Activated CD4-positive, alpha-beta T cell treated with anti-CD3 and anti-CD28 coated beads, Interleukin-2, amount 50 U/mL, for 24 hours (primary cell): ENCODE data around the gene SERF2.

Source experiments
- DNase-seq, 2 donors: peaks; one replicate each; pipeline ENCODE4 v3.0.0-alpha.2; 2020; ENCODE audit warnings: low read depth in 1 of 2, low spot score in 1 of 2

SERF2 gene

DNA sequence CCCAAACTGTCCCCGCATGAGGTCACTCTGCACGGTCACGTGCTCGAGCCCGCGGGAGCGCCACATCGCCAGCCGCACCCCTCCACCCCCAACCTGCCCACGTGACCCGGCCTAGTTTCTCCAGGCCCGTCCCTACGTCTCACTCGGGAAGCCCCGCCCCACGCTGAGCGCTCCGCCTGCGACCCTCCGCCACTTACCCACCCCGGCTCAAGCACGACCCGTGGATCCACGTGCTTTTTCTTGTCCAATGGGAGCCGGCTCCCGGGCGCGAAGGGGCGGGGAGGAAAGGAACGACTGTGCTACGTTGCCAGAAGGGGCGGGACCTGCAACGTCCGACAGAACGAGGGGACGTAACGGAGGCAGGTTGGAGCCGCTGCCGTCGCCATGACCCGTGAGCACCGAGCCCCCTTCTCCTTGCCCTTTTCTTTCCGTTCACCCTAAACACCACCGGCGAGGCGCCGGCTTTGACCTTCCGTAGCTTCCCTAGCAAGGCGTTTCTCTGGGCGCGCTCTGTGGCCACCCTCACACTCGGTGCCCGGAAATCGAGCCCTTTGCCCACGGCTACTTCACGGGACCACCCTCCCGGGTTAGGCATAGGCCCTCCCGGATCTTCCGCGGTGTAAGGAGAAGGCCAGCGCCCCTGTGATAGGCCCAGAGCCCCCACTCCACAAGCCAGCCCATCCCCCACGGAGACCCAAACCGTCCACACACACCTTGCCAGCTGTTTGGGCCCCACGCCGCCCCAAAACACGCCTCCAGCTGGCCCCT, at the start of gene SERF2:
TSS of gene SERF2 (plus strand) at position 328 of the 768 bp plus-strand sequence. CDS start at position 385, 57 bp downstream.
- DNase-seq, result peak; percentile 99 to 100

DNA sequence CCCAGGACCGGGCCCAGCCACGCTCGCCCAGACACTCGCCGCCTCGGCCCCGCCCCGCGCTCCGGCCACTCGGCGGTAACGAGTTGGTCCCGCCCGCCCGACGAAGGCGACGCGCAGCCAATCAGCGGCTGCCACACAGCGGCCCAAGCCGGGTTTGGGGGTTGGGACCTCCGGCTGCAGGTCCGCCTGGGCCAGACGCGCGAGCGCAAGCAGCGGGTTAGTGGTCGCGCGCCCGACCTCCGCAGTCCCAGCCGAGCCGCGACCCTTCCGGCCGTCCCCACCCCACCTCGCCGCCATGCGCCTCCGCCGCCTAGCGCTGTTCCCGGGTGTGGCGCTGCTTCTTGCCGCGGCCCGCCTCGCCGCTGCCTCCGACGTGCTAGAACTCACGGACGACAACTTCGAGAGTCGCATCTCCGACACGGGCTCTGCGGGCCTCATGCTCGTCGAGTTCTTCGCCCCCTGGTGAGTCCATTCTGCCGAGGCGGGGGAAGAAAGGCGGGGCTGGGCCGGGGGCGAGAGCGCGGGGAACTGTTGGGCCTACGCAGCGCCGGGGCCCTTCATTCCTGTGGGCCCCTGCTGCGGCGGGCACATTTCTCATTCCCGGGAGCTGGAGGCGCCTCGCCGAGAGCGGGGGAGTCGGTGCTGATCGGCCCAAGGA, 45.7 kb upstream of the SERF2 start, which contains the start of gene PDIA3:
TSS of gene PDIA3 (plus strand) at position 194 of the 658 bp plus-strand sequence. CDS start at position 296, 102 bp downstream.
- DNase-seq, result peak; percentile 79 to 82

DNA sequence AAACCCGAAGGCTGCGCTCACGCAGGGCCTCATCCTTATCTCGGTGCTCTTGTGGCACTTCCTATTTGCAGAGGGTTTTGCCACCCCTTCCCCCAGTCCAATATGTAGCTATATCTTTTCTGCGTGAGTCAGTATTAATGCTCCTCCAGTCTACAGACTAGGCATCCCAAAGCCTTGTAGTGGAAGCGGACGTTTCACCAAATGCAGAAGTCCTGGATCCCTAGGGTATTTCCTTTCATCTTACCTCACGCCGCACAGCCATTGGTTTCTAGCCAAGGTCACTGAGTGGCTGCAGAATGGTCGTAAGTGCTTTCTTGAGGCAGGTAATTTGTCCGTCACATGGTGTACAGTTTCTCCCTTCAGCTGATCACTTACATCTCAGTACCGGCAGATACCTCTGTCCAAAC, 45.2 kb upstream of the SERF2 start:
- DNase-seq, result peak in 1 of 2 donors; percentile 12

- peak in 1 of 2 donors; percentile 6 for DNase-seq
Observed at GRCh38 chr15:43748376-43748775, 43.7 kb upstream of the SERF2 start.

- peak in 1 of 2 donors; percentile 32 for DNase-seq
Observed at GRCh38 chr15:43749690-43750345, 42.3 kb upstream of the SERF2 start.

DNA sequence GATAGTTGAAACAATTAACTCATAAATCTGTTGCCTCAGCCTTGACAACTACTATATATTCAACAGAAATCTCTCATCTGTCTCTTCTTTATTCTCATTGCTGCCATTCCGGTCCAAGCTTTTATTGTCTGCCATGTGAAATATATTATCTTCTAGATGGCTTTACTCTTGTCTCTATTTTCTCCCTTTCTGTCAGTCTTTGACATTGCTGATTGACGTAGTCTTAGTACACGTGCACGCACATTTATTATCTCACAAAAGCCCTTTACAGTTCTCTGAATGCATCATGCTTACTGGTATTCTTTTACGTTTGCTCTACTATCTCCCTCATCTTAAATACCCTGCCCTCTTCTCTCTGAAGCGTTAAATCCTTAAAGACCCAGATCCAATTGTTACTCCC, 40.2 kb upstream of the SERF2 start:
- no peak for DNase-seq

DNA sequence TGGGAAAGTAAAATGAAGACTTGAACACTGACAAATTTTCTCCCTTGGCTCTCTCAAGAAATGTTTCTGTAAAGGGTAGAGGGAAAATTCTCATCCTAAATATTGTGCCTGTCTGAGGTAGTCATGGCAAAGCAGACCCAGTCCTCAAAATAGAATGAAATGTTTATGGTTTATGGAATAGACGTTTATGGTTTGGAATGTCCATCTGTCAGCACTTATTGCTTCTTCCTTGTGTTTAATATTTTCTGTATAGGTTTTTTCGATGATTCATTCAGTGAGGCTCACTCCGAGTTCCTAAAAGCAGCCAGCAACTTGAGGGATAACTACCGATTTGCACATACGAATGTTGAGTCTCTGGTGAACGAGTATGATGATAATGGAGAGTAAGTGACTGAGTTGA, 29.3 kb upstream of the SERF2 start:
- no peak for DNase-seq

DNA sequence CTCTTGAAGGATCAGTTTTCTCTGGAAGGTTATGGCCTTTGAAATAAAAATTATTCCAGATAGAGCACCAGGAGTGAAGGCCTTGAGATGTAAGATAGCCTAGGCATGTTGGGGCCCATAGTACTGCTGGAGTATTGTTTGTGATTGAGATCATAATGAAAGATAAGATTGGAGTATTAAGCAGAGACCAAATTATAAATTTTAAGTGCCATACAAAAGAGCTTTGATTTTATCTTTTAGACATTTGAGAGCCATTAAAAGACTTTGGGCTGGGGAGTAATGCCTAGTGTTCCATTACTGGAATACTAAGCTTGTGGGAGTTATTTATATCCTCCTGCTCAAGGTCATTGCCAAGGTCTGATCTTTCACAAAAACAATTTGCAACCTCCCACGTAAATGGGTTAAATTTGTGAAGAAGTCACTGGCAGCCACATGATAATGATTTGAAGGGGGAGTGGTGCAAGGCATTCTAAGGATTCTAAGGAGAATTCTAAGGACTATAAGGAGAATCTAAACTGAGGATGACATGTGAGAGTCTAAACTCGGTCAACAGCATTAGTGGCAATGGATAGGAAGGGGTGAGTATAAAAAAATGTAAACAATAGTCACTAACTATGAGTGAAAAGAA, 28.2 kb upstream of the SERF2 start:
- no peak for DNase-seq

DNA sequence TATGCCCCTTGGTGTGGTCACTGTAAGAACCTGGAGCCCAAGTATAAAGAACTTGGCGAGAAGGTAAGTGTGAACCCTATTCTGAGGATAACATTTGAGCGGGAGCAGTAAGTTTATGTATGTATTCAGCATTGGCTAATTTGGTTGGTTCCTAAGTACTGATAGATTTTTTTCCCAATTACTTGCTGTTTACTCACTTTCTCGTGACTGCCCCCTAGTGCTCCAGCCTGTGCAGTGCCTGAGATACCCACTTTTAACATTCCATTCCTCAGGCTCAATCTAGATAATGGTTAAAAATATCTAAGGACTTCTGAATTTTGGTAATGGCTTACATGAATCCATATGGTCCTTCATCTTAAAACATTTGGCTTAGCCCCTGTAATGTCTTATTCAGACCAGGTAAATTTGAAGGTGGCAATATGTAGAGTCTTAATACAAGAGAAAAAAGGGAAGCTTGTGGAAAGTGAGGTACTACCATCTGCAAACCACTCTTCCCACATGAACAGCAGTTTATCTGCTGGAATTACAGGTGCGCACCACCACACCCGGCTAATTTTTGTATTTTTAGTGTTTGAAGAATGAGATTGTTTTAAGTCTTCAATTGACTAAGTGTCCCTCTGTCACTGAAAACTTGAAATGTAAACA, 22.4 kb upstream of the SERF2 start:
- DNase-seq, result no peak

GRCh38 chr15:43771816-43772215, 20.3 kb upstream of the SERF2 start:
- DNase-seq, result no peak

DNA sequence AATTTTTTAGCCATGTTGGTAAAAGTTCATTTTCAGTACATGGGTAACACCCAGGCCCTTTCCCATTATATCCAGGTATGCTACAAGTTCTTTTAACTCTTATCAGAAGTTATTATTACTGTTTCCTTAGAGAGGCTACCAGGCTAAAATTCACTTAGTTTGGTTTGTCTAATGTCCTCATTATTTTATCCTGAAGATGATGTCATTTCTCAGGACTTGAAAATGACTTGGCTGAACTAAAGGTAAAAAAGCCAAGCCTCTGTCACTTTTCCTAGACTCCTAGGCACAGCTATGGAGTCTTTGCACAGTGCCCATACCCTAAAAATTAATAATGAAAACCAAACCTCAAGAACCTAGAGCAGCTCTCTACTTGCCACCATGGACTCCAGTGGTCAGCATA, 19.5 kb upstream of the SERF2 start:
- DNase-seq, result no peak

GRCh38 chr15:43774062-43774461, 18.1 kb upstream of the SERF2 start:
- DNase-seq, result no peak

- DNase-seq, result no peak
Observed at GRCh38 chr15:43775411-43775965, 16.6 kb upstream of the SERF2 start.

DNA sequence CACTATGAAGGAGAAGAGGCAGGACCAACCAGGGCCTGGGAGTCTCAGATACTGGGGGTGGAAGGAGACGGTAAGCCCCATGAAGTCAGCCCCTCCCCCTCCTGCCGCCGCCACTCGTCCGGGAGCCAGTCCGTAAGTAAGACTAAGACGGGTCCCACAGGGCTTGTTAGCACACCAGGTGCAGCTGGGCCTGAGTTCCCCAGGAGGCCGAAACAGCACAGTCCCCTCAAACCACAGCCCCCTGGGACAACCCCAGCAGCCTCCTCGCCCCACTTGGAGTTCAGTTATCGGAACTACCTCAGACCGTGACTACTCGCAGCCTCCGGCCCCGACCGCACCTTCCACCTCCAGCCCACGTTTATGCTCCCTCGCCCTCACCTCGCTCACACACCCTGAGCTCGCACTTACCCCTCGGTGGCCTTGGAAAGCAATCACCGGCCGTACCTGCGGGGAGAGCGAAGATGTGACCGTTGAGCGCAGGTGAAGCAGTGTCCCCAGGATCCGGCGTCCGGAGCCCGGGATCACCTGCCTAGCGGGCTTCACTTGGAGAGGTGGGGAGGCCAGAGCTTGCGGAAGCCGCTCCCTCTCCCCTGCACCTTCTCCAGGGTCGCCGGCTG, 15.9 kb upstream of the SERF2 start:
- peak in 1 of 2 donors; percentile 16 for DNase-seq

DNA sequence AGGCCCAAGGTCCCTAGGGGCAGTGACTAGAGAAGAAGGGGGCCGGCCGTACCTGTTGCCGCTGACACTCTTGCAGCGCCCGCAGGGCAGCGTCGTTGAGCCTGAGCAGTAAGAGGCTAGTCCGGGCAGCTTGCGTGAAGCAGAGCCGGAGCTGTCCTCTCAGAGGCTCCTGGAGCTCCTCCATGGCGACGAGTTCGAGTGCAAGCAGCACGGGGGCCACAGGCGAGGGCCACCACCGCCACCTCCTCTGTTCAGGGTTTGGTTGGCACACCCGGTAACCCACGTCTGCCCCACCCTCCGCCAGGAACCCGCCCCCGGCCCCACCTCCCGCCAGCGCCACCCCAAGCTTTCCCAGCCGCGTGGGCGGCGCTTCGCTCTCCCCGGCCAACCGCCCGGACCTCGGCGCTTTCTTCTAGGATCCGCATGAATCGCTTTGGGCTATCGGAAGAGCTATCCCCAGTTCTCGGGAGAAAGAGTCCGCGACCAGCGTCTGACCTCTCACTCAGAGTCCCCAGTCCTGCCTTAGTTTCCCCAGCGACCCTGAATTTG, 15.3 kb upstream of the SERF2 start, which contains the start of gene ELL3:
TSS of gene ELL3 (minus strand) at position 249 of the 549 bp plus-strand sequence. CDS start at position 184, 65 bp downstream.
- DNase-seq, result peak; percentile 44 to 52

DNA sequence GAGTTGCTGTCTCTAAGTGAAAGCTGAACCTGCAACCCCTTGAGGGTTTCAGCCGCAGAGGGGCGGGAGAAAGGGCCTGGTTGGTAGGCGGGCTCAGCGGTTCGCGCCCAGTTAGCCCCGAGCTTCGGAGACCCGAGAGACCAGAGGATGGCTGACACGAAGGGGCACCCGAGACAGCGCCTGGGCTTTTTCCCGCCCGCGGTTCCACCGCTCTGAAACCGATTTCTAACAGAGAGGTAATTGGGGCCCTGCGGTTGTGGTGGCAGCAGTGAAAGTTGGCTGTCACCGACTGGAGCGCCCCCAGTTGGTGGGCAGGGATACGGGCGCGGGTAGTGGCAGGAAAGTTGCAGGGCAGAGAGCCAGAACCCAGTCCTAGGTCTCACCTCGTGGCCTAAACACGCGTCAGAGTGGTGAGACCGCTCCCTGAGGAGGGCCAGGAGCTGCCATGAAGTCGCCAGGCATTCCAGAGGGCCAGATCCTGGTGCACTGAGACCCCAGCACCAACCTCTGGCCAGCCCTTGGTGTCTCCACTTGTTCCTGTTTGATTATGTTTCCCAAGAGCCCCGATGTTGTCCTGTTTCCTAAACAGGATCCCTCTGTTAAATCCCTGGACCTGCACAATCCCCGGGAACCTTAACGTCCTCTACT, 14.7 kb upstream of the SERF2 start:
- DNase-seq, result peak; percentile 62 to 78

GRCh38 chr15:43779016-43779415, 13.1 kb upstream of the SERF2 start:
- no peak for DNase-seq

- no peak for DNase-seq
Observed at GRCh38 chr15:43789409-43789808, 2.7 kb upstream of the SERF2 start.

GRCh38 chr15:43792761-43793476, 799 bp downstream of the SERF2 start:
- DNase-seq, result no peak
